Stimulated activated CD4-positive, alpha-beta T cell treated with anti-CD3 and anti-CD28 coated beads, Interleukin-15, amount 100 ng/mL, for 48 hours (primary cell): ENCODE data around the gene SLC5A2.

ENCODE experiments used
- DNase-seq, 2 donors: peaks; one replicate each; pipeline ENCODE4 v3.0.0-alpha.2; 2020; ENCODE audit warnings: low read depth in 2 of 2

The SLC5A2 gene

GRCh38 chr16:31459687-31460581, 23.0 kb upstream of the SLC5A2 start:
- DNase-seq, result peak; percentile 100

DNA sequence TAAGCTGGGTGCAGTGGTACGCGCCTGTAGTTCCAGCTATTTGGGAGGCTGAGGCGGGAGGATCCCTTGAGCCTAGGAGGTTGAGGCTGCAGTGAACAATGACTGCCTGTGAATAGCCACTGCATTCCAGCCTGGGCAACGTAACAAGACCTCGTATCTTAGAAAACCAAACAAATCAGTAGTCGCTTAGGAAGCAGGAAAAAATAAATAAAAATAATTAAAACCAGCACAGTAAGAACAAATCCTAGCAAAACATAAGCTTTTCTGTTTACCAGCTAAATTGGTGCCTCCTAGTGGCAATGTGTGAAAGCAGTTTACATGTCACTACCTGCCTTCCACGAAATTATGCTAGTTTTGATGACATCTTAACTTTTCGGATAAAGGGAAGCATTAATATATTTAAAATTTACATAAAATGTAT, 22.3 kb upstream of the SLC5A2 start:
- DNase-seq, result no peak

- no peak for DNase-seq
Measured at GRCh38 chr16:31461201-31461920, 21.6 kb upstream of the SLC5A2 start.

GRCh38 chr16:31461921-31462804, 20.8 kb upstream of the SLC5A2 start:
- DNase-seq, result no peak

DNA sequence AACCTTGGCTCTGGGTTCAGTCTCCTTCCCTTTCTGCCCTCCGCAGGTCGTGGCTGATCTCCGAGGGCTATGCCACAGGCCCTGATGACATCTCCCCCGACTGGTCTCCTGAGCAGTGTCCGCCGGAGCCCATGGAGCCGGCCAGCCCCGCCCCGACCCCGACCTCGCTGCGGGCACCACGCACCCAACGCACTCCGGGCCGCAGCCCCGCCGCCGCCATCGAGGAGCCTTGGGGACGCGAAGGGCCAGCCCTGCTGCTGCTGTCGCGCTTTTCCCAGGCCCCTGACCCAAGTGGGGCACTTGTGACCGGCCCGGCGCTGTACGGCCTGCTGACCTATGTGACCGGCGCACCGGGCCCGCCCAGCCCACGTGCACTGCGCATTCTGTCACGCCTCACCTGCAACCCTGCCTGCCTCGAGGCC, 18.6 kb upstream of the SLC5A2 start:
- no peak for DNase-seq

GRCh38 chr16:31464781-31465260, 18.1 kb upstream of the SLC5A2 start:
- no peak for DNase-seq

DNA sequence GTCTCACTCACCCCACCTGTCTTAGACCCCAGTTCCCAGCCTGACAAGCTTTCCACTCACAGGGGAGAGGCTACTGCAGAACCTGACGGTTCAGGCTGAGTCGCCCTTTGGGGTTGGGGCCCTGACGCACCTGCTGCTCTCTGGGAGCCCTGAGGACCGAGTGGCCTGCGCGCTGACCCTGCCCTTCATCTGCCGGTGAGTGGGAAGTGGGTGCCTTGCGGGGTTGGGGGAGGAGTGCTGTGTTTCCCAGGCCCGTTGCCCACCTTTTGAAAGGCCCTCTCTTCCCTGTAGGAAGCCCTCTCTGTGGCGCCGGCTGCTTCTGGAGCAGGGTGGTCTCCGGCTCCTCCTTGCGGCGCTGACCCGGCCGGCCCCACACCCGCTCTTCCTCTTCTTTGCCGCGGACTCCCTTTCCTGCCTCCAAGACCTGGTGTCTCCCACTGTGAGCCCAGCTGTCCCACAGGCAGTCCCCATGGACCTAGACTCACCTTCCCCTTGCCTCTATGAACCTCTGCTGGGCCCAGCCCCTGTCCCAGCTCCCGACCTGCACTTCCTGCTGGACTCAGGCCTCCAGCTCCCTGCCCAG, 17.0 kb upstream of the SLC5A2 start:
- no peak for DNase-seq

GRCh38 chr16:31466381-31466841, 16.5 kb upstream of the SLC5A2 start:
- no peak for DNase-seq

- no peak for DNase-seq
Measured at GRCh38 chr16:31467151-31467773, 15.7 kb upstream of the SLC5A2 start.

GRCh38 chr16:31467858-31468257, 15.1 kb upstream of the SLC5A2 start:
- no peak for DNase-seq

GRCh38 chr16:31470615-31471014, 12.3 kb upstream of the SLC5A2 start:
- no peak for DNase-seq

- no peak for DNase-seq
Measured at GRCh38 chr16:31471241-31471874, 11.6 kb upstream of the SLC5A2 start.

DNA sequence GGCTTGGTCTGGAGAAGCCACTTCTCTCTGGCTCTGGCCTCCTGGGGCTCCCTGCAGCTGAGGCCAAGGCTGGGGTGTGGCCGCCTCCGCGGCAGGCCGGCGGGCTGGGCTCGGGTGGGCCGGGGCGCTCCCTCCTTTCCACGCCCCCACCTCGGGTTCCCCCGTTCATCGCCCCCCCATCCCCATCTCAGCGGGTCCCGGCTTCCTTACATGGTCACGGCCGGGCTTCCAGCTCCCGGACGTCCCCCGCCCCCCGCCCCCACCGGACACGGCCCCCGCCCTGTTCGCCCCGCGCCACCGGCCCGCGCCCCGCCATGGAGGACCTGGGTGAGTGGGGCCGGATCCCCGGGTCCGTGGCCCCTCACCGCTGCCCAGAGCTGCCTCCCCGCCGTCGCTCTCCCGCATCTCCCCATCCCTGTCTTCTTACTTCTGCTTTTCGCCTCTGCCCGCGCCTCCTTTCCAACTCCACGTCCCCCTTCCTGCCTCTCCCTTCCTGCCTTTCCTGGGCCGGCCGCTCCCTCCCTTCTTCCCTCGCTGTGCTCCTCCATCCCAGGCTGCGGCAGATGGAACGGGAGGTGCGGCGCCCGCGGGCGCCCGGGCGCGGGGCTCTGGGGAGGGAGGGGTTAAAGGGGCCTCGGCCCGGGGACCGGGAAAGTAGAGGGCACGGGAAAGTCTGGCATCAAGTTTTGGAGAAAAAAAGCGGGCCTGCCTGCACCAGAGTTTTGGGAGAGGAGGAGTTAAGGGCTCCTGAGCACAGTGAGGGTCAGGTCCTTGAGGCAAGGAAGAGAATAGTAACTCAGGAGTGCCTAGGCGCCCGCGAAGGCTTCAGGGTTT, 10.8 kb upstream of the SLC5A2 start, which contains the start of gene TGFB1I1:
Gene TGFB1I1 (plus strand): TSS at position 278 of the 834 bp plus-strand sequence. CDS start 37 bp downstream, at position 315.
- no peak for DNase-seq

GRCh38 chr16:31472709-31473203, 10.2 kb upstream of the SLC5A2 start:
- DNase-seq, result peak in 1 of 2 donors; percentile 41

DNA sequence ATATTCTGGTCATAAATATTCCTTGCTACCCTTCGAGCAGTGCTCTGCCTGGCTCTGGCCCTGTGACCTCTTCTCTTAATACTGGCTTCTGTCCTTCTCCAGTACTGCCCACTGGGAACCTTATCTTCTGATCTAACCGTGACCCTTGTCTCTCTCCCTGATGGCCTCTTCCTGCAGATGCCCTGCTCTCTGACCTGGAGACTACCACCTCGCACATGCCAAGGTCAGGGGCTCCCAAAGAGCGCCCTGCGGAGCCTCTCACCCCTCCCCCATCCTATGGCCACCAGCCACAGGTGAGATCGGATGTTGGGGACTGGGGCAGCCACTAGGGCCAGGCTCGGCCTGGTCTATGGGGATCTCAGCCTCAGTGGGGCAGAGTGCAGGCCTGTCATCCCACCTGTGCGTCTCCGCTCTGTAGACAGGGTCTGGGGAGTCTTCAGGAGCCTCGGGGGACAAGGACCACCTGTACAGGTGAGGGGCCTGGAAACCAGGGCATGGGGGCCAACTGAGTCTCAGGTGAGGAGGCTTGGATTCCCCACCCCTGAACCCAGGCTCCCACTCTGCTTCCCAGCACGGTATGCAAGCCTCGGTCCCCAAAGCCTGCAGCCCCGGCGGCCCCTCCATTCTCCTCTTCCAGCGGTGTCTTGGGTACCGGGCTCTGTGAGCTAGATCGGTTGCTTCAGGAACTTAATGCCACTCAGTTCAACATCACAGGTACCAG, 9.5 kb upstream of the SLC5A2 start:
- no peak for DNase-seq

- no peak for DNase-seq
Measured at GRCh38 chr16:31474173-31474714, 8.7 kb upstream of the SLC5A2 start.

GRCh38 chr16:31474773-31475738, 7.9 kb upstream of the SLC5A2 start:
- DNase-seq, result no peak
